RWPE1 (cell line): ENCODE measurements around the gene LTBP4.
A peak's percentile ranks its signal among the peaks of the same experiment; 100 is the strongest.

Experiments used
- CTCF ChIA-PET: fragments of 350-600 bp; sonication (Branson Sonifier 250); formaldehyde crosslinking; extraction: SDS; loops from one replicate; lab custom pipeline; 2021; lab: Yijun Ruan, JAX
- POLR2A ChIA-PET: fragments of 400-600 bp; formaldehyde crosslinking; extraction: SDS; loops from one replicate; lab custom pipeline; 2020; ENCODE audit warnings: antibody characterized with exemption; ENCODE audit not compliant: low non-redundant PET; lab: Yijun Ruan, JAX
- DNase-seq: peaks from one replicate; pipeline ENCODE4 v3.0.0; 2012; ENCODE audit warnings: low spot score
- H3K27ac ChIP-seq: fragments of 450-650 bp; 2 replicates; pipeline ENCODE4 v1.5.1; 2017
- TF ChIP-seq, protein P1 (sequence below): fragments of 450-650 bp; conservative IDR thresholded peaks from 2 replicates; pipeline ENCODE4 v1.5.1; 2017; ENCODE audit warnings: low read depth, mild to moderate bottlenecking

LTBP4 gene

DNA sequence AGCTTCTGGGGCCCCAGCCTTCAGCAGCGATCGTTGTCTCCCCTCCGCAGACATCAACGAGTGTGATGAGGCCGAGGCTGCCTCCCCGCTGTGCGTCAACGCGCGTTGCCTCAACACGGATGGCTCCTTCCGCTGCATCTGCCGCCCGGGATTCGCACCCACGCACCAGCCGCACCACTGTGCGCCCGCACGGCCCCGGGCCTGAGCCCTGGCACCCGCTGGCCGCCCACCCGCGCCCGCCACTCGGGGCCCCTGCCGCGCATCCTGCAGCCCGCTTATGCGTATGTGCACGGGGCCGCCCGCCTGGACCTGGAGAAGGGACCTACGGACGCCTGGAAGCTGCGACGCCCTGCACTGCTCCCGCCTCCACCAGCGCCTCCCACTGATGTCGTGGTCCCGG lies 28.2 kb downstream of the LTBP4 start:
- H3K27ac ChIP-seq = no peak overlapping the region
- TF ChIP-seq, protein P1, sequence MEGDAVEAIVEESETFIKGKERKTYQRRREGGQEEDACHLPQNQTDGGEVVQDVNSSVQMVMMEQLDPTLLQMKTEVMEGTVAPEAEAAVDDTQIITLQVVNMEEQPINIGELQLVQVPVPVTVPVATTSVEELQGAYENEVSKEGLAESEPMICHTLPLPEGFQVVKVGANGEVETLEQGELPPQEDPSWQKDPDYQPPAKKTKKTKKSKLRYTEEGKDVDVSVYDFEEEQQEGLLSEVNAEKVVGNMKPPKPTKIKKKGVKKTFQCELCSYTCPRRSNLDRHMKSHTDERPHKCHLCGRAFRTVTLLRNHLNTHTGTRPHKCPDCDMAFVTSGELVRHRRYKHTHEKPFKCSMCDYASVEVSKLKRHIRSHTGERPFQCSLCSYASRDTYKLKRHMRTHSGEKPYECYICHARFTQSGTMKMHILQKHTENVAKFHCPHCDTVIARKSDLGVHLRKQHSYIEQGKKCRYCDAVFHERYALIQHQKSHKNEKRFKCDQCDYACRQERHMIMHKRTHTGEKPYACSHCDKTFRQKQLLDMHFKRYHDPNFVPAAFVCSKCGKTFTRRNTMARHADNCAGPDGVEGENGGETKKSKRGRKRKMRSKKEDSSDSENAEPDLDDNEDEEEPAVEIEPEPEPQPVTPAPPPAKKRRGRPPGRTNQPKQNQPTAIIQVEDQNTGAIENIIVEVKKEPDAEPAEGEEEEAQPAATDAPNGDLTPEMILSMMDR = no peak
- no peak for DNase-seq
- POLR2A ChIA-PET = no interaction called here
- CTCF ChIA-PET = interaction anchor here (0.5 kb wide), 1 partner anchor 23 kb away, joined by 3 read pairs; no protein-coding TSS in a partner anchor

DNA sequence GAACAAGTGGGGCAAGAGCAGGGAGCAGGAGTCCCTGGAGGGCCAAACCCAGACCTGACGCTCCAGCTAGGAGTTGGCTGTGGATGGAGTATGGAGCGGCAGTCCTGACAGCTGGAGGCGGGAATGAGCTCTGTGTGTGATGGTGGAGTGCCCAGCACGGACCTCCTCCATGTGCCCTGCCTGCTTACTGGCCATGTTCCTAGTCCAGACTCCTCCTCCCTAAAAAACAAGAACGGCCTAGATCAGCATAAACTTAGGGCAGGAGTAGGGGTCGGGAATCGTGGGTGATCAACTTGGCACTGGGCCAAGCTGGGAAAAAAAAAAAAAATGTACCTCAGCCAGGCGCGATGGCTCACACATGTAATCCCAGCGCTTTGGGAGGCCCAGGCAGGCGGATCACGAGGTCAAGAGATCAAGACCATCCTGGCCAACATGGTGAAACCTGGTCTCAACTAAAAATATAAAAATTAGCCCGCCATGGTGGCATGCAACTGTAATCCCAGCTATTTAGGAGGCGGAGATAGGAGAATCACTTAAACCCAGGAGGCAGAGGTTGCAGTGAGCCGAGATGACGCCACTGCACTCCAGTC lies 29.5 kb downstream of the LTBP4 start:
- no peak overlapping the region for H3K27ac ChIP-seq
- ChIA-PET CTCF (interaction anchor here (0.7 kb wide), 1 partner anchor 141 kb away, joined by 5 read pairs; no protein-coding TSS in a partner anchor), POLR2A (no interaction called here)
- DNase-seq = no peak
- TF ChIP-seq, protein P1 = no peak

DNA sequence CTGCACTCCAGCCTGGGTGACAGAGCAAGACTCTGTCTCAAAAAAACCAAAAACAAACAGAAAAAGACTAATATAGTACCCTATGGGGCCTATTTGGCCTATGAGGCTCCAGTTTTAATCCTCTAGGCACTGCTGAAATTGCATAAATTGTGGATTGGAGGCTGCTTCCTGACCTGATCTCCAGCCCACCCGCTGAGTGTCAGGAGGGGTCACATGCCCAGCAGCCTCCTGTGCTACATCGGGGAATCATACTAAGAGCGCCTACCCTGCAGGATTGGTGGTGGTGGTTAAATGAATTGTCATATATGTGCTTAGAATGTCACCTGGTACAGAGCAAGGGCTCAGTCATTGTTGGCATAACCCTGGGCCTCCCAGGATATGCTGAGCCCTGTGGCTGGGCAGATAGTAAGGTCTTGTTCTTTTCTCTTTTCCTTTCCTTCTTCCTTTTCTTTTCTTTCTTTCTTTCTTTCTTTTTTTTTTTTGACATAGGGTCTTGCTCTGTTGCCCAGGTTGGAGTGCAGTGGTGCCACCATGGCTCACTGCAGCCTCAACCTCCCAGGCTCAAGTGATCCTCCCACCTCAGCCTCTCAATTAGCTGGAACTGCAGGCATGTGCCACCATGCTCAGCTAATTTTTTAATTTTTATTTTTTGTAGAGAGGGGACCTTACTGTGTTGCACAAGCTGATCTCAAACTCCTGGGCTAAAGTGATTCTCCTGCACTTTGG lies 31.3 kb downstream of the LTBP4 start:
- POLR2A ChIA-PET = no interaction called here
- H3K27ac ChIP-seq = 0 out of 2 replicates have a peak overlapping the region, but pooled peaks have one; percentile 10
- no peak for DNase-seq
- TF ChIP-seq, protein P1 = no peak
- CTCF ChIA-PET = no interaction called here

DNA sequence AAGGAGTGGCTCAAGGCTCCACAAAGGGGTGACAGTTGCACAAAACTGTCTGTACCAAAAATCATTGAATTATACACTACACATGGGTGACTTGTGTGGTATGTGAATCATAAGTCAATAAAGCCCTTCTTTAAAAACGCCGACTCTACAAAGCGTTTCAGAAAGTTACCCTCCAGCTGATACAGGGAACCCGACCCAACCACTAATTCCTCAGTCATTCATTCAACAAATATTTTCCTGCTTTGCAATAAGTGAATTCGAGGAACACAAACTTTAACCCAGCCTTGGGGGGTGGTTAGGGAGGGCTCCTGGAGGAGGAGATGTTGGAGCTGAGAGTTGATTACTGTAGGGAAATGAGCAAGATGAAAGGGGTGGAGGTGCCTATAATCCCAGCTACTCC lies 32.0 kb downstream of the LTBP4 start:
- H3K27ac ChIP-seq = no peak overlapping the region
- TF ChIP-seq, protein P1 = no peak
- CTCF ChIA-PET = interaction anchor here (0.8 to 2.3 kb wide), 3 partner anchors 12 to 92 kb away, joined by 3 to 13 read pairs (median 5); no protein-coding TSS in a partner anchor
- DNase-seq = no peak
- POLR2A ChIA-PET = interaction anchor here (0.6 kb wide), 1 partner anchor 65 kb away, joined by 3 read pairs; no protein-coding TSS in a partner anchor

DNA sequence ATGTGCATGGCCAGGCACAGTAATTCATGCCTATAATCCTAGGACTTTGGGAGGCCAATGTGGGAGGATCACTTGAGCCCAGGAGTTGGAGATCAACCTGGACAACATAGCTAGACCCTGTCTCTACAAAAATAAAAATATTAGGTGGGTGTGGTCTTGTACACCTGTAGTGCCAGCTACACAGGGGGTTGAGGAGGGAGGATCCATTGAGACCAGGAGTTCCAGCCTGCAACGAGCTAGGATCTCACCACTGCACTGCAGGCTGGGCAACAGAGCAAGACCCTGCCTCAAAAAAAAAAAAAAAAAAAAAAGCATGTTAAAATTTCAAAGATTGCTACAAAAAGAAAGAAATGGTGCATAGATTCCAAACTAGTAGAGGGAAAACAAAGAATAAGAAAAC lies 37.2 kb downstream of the LTBP4 start:
- no peak for DNase-seq
- CTCF ChIA-PET = interaction anchor here (0.6 to 0.9 kb wide), 2 partner anchors 218 to 557 kb away, joined by 3 to 6 read pairs; no protein-coding TSS in a partner anchor
- TF ChIP-seq, protein P1 = no peak
- POLR2A ChIA-PET = no interaction called here
- no peak overlapping the region for H3K27ac ChIP-seq

DNA sequence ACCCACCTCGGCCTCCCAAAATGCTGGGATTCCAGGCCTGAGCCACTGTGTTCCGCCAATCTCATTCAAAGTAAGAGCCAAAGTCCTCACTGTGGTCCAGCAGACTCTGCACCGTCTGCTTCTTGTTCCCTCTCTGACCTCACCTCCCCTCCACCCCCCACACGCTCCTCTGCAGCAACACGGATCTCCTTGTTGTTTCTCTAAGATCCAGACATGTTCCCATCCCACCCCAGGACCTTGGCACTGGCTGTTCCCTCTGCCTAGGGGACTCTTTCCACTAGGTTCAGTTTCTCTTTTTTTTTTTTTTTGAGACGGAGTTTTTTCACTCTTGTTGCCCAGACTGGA lies 38.4 kb downstream of the LTBP4 start:
- no peak for DNase-seq
- TF ChIP-seq, protein P1 = no peak
- ChIA-PET CTCF (no interaction called here), POLR2A (no interaction called here)
- H3K27ac ChIP-seq = no peak overlapping the region
